GM21825 (cell line): ENCODE results near the gene LDB3.

Experiments
- ATAC-seq: cut with Tn5 transposase; IDR thresholded peaks from one replicate; pipeline ENCODE4 v1.9.1; 2021; ENCODE audit warnings: mild to moderate bottlenecking, moderate library complexity; ENCODE audit not compliant: unreplicated experiment

LDB3 gene

DNA sequence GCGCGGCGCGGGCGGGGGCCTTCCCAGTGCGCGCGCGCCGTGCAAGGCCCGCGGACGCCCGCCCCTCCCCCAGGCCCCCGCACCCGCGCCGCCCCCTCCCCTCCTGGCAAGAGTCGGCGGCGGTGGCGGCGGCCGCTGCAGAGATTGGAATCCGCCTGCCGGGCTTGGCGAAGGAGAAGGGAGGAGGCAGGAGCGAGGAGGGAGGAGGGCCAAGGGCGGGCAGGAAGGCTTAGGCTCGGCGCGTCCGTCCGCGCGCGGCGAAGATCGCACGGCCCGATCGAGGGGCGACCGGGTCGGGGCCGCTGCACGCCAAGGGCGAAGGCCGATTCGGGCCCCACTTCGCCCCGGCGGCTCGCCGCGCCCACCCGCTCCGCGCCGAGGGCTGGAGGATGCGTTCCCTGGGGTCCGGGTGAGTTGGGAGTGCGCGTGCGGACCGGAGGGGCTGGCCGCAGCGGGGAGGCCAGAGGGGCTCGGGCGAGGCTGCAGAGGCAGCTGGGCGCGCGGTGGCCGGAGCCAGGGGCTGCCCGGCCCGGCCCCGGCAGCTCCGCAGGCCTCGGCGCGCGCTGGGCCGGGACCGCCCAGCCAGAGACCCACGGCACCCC is 88.3 kb downstream of the LDB3 start, which contains the start of gene BMPR1A:
Gene BMPR1A, plus strand, starts transcription at position 109 of the 602 bp plus-strand sequence. CDS start 119,400 bp downstream, outside the sequence.
- ATAC-seq = peak; percentile 25

DNA sequence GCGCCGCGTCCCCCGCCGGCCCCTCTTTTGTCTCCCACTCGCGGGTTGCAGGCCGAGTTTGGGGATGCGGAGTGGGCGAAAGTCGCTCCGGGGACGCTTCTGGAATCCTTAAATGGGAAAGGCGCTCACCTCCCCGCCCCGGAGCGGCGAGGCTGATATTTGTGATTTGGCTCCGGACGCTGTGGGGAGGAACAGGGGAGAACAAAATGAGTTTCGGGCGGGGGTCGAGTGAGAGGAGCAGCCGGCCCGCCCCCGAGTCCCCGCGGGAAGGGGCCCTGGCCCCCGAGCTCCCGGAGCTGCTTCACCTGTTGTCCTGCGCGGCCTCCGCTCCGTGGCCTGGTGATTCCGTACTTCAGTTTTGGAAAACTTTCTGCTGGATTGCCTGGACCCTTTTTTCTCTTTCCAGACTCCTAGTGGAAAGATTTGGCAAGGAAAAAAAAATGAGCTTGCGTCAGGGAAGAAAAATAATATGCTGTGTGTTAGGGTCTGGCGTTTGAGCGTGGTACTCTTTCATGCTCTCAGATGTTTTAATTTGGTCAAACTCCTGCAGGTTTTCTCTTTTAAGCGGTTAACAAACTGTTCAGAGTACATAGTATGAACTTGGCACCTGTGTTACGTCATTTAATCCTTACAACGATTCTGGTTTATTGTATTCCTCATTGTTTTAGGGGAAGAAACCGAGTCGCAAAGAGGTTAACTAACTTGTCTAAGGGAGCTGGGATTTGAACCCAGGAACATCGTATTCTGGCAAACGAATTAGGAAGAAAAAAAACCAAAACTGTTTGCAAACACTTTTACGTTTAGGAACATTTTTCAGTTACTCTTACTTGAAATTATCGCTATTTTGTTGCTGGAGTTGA is 89.0 kb downstream of the LDB3 start:
- peak; percentile 3 for ATAC-seq

GRCh38 chr10:86758189-86759072 is 90.1 kb downstream of the LDB3 start:
- no peak for ATAC-seq

DNA sequence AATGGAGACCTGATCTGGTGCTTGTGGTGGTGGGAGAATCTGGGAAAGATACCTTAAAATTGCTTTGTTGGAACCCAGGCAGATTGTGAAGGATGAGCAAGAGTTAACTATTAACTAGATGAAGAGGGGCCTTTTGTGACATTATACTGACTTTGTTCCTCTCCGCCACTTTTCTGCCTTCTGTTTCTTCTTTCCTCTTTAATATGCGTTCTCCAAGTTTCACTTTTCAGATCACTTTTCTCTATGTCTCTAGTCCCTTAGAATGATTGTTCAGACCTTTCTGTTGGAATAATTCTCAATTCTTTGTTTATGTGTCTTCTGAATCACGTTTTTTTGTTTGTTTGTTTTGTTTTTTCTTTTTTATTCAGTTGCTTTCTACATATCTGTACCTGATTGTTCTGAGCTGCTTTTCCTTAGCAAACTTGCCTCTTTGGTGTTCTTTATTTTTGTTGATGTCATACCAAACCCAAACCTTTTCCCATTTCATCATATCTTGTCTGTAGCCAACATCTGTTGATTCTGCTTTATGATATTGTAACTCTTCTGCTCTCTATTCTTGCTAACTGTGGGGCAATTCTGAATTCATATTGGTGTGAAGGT is 90.9 kb downstream of the LDB3 start:
- no peak for ATAC-seq

DNA sequence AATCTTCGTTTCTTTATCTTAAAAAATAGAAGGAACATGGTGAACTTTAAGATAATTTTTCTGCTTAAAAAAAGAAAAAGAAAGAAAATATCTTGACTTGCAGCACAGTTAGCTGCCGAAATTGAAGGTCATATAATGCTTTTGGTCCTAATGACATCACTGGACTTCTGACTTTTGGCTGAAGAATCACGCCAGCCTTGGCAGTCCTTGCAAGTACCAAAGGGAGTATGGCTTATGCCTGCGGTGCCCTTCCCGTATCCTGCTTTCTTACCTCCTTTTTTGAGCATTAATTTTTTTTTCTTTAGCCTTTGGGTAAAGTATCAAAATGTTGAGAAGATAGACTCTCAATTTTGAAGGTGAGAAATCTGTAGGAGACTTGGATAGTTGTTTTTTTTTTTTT is 95.1 kb downstream of the LDB3 start:
- ATAC-seq = no peak

- ATAC-seq = no peak
These were observed 97.2 kb downstream of the LDB3 start for GRCh38 chr10:86765548-86765947.

DNA sequence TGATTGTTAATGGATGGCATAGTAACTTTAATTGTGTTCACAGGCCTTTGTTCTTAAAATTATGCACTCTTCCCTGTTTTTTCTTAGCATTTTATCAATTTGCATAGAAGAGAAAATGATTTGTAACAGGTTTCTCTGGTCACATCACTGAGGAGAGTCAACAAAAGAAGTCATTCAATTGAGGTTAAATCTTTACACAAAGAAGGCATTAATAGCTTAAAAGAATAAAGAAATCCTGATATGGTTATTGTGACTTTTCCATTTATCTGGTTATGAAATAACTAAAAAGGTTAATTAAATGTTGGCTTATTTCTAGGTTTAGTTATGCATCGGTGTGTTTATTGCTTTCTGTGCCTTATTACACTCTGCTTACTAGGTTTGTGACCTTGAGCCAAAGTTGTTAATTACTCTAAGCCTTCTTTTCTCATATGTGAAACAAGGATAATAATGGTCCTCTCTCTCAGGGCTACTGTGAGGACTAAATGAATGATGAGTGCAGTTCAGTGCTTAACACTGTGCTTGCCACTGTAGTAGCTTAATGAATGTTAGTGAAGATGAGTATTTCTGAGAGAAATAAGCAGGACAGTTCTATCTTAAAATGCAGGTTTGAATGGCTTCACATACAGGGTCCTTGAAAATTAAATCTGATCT is 100.2 kb downstream of the LDB3 start:
- ATAC-seq = no peak

DNA sequence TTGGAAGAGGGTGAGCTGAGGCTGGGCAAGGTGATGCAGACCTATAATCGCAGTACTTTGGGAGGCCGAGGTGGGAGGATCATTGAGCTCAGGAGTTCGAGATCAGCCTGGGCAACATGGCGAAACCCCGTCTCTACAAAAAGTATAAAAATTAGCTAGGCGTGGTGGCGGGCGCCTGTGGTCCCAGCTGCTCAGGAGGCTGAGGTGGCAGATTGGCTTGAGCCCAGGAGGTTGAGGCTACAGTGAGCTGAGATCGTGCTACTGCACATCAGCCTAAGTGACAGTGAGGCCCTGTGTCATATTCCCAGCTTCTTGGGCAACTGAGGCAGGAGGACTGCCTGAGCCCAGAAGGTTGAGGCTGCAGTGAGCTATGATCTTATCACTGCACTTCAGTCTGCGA is 101.7 kb downstream of the LDB3 start:
- ATAC-seq = no peak

DNA sequence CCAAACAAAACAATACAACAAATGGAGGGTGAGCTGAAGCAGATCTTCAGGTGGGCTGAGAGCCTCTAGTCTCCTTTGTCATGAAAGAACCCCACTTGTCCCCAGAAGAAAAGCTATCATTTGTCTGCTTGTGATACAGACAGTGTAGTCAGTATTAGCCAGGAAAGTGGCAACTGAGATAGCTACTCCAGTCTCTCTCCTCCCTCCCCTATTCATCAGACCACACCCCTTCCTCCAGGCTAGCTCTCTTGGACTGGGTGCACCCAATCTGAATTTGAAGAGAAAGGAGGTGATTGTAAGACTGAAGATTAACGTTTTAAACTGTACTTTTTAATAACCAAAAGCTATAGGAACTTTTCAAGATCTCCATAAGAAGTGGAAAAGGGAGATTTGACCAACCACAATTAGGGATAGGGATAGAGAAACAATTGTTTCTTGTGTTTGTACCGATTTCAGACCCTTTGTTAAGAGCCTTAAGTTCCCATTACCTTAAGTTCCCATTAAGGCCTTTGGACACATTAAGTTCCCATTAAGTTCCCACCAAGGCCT is 102.2 kb downstream of the LDB3 start:
- no peak for ATAC-seq

GRCh38 chr10:86773498-86773897 is 105.2 kb downstream of the LDB3 start:
- no peak for ATAC-seq

DNA sequence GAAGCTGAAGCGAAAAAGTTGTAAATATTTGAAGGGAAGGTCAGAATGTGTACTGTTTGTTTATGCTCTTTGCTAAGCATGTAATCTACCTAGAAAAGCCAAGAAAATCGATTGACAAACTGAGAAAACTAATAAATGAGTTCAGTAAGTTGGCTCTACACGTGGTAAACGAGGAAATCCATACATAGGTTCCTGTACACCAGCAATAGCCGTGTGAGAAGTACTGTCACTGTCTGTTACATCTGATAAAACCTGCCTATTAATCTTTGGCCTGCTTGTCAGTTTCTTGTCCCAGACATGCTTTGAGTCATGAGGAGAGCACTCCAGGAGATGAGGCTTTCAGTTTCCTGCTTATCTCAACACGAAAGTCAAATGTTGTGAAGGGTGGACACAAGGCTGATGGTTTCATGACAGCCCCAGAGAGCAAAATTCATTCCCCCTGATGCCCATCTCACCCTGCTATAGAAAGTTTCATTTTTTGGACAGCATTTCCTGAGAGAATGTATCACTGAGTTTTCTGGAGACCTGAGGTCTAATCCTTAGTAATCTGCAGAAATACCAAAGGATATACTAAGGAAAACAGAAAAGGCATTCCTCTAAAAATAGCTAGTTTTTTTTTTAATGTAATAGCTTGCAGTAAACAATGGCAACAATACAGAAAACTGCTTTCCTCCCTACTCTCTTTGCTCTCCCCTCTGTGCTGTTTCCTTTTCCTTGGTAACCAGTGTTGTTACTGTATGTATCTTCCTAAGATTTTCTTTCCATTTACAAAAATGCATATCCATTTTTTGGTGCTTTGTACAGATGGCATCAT is 107.0 kb downstream of the LDB3 start:
- ATAC-seq = no peak

DNA sequence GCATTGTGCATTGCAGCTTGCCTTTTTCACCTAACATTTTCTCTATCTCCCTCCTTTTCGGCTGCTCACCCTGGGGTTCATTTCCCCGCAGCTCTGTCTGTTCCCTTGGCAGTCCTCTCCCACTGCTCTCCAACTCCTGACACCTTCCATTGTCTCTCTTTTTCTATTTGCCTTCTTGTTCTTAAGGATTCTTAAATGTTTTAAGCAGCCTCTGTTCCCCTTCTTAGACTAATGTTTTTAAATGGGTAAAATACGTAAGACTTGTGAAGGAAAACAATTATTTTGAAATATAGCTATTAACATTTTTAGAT is 107.5 kb downstream of the LDB3 start:
- ATAC-seq = no peak

DNA sequence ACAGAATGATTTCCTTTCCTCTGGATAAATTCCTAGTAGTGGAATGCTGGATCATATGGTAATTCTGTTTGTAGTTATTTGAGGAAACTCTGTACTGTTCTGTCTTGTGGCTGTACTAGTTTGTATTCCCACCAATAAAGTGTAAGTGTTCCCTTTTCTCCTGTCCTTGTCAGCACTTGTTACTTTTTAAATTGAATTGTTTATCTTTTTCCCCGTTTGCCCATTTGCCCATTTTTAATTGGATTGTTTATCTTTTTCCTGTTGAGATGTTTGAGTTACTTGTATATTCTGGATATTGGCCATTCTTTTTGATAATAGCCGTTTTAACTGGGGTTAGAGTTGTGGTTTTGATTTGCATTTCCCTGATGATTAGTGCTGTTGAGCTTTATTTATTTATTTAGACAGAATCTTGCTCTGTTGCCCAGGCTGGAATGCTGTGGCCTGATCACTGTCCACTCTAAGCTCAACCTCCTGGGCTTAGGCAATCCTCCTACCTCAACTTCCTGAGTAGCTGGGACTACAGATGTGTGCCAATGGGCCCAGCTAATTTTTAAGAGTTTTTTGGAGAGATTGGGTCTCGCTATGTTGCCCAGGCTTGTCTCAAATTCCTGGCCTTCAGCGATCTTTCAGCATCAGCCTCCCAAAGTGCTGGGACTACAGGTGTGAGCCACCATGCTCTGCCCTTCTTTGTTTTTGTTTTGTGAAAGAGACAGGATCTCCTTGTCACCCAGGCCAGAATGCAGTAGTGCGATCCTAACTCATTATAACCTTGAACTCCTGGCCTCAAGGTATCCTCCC is 111.1 kb downstream of the LDB3 start:
- ATAC-seq = no peak

DNA sequence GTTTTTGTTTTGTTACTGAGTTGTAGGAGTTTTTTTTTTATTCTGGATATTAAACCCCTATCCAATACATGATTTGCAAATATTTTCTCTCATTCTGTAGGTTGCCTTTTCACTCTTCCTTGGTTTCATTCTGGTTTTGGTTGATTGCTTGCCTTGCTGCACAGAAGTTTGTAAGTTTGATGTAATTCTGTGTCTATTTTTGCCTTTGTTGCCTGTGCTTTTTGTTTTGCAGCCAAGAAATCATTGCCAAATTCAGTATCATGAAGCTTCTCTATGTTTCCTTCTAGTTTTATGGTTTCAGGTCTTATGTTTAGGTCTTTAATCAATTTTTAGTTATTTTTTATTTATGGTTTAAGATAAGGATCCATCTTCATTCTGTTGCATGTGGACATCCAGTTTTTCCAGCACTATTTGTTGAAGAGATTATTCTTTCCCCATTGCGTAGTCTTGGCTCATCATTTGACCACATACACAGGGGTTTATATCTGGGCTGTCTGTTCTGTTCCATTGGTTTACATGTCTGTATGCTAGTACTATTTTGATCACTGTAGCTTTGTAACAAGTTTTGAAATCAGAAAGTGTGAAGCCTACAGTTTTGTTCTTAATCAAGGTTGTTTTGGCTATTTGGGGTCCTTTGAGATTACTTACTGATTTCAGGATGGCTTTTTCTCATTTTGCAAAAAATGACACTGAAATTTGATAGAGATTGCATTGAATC is 114.5 kb downstream of the LDB3 start:
- peak; percentile 68 for ATAC-seq

- ATAC-seq = no peak
These were observed 116.7 kb downstream of the LDB3 start for GRCh38 chr10:86785037-86785436.
